Adrenal gland (tissue), 12 donors: Measurements from ENCODE around the gene TMEM135. TPM values are rescaled to one million over a fixed set of nuclear protein-coding genes. Genes with fewer than 3 reads are reported as not detected.
"Not testable (repeated sequence)": the region's sequence is repeated elsewhere in the genome, so short reads cannot be mapped to it uniquely, and the experiment has no call there.

Experiments
- DNase-seq, 7 donors: peaks; one replicate each; pipeline ENCODE4 v3.0.0-alpha.2; 2019 to 2020
- H3K27ac ChIP-seq, 5 donors: fragments of 200-600 bp; sonication (generic) in 4 of 5; 1 replicate in 3 of 5; 2 replicates in 2 of 5; pipeline versions ENCODE4 v1.5.1 to v1.8.0; 2016 to 2020; ENCODE audit warnings: mild to moderate bottlenecking in 1 of 5
- H3K27me3 ChIP-seq: fragments of 200-600 bp; 2 replicates; pipeline ENCODE4 v1.8.0; 2021
- H3K36me3 ChIP-seq, 2 donors: fragments of 200-600 bp; replicated peaks in 1 of 2; 1 replicate in 1 of 2; 2 replicates in 1 of 2; pipeline versions ENCODE4 v1.5.1 to v1.8.0; 2018 to 2022
- H3K4me1 ChIP-seq, 2 donors: fragments of 200-600 bp; replicated peaks in 1 of 2; 1 replicate in 1 of 2; 2 replicates in 1 of 2; pipeline versions ENCODE4 v1.5.1 to v1.8.0; 2018 to 2021
- H3K4me3 ChIP-seq, 4 donors: fragments of 200-600 bp; sonication (generic) in 3 of 4; one replicate each; pipeline ENCODE4 v1.5.1; 2016 to 2018
- H3K9me3 ChIP-seq, 3 donors: fragments of 200-600 bp; sonication (generic) in 1 of 3; replicated peaks in 1 of 3; 1 replicate in 2 of 3; 2 replicates in 1 of 3; pipeline versions ENCODE4 v1.5.1 to v1.8.0; 2016 to 2021
- CTCF ChIP-seq, 6 experiments: fragments of 450-650 bp in 4 of 6; fragments of 200-600 bp in 2 of 6; sonication (generic) in 1 of 6; IDR thresholded peaks; 1 replicate in 5 of 6; 2 replicates in 1 of 6; pipeline versions ENCODE4 v1.5.1 to v1.8.0; 2016 to 2021; ENCODE audit warnings: antibody characterized with exemption in 6 of 6, mild to moderate bottlenecking in 2 of 6, moderate library complexity in 1 of 6
- POLR2A ChIP-seq, 2 donors: fragments of 450-650 bp; IDR thresholded peaks; one replicate each; pipeline ENCODE4 v1.6.1; 2017; ENCODE audit warnings: antibody characterized with exemption in 2 of 2, mild to moderate bottlenecking in 2 of 2, moderate library complexity in 1 of 2
- WGBS, 4 donors: extraction: QIAGEN DNeasy Blood & Tissue Kit in 2 of 4; methylation state at CpG; one replicate each; pipeline versions ENCODE4 v1.1.5 to v1.1.7; 2013 to 2017; 5-methylcytosine and 5-hydroxymethylcytosine counted together
- intact Hi-C, 2 donors: fragments of 100-400 bp; cut with DNase I; formaldehyde crosslinking; loops; one replicate each; pipeline versions ENCODE4 v1.14.1 to v1.15.0; 2022 to 2023
- polyA plus RNA-seq, 3 donors: library from polyadenylated mRNA; stranded (reverse); fragments of 200-250 nt in 2 of 3; fragments of 350-450 nt in 1 of 3; fragmentation: Illumina TruSeq in 1 of 3; extraction: RNeasy Lipid Tissue Mini Kit (QIAGEN cat#74804) in 1 of 3; gene quantifications; one replicate each; pipeline ENCODE4 v1.2.3, GENCODE V29; 2013 to 2014
- total RNA-seq, 9 donors: library from RNA; depleted of rRNA in 4 of 9; stranded (reverse); fragments of >200 nt in 4 of 9; fragments of 120-200 nt in 1 of 9; fragmentation: NEBNext Ultra II Directional in 1 of 9; extraction: Animal tissue kit (Norgen Biotek cat#: 25700) in 1 of 9; gene quantifications; one replicate each; pipeline versions ENCODE4 v1.1.0 to v1.2.4, GENCODE V29; 2013 to 2023
- donor health status: healthy with polysubstance abuse.
- donor health status: Bipolar disorder and iron deficiency.
- donor health status: DM: yes; HTN: yes; CAD: no.
- donor health status: DM: no; HTN: no; CAD: no.
- donor health status: DM: no; HTN: no; CAD: no.
- donor health status: DM: yes; HTN: yes; CAD: no.

Gene TMEM135
- total and polyA plus RNA-seq, 12 donors: 8.2 to 101 (median 44.5) TPM

DNA sequence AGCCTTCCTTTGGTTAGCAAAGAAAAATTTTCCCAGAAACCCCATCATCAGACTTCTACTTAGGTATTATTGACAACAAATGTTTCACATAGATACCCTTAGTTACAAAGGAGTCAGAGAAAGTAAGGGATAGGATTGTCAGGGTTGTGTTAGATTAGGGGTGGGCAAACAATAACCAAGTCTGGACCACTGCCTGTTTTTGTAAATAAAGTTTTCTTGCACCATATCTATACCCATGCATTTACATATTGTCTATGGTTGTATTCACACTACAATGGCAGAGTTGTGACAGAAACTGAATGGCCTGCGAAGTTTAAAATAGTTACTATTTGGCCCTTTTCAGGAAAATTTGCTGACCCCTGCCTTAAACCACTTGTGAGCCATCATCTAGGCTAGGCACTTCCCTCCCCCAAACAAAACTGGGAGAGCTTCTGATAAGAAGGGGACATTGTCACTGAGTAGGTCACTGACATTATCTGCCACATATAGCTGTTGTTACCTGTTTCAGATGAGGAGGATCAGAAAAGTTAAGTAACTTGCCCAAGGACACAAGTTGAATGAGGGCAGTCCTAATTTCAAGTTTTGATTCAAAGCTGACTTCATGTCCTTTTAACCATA, 40.7 kb upstream of the TMEM135 start:
- 95 to 100% (median 98%) methylated on average over 1 of the region's 1 CpG for WGBS, 4 donors
- TF ChIP-seq CTCF (IDR thresholded peaks at IDR 0.05) (no peak), POLR2A (IDR thresholded peaks at IDR 0.05) (no peak)
- H3K4me1 ChIP-seq: no peaks in the 10 kb centered on the region
- H3K36me3 ChIP-seq: no peaks in the 10 kb centered on the region
- H3K9me3 ChIP-seq: no peaks in the 10 kb centered on the region
- intact Hi-C loops: loop anchor here in 1 of 2 donors (5.0 kb wide), 1 partner anchor 280 kb away; no protein-coding TSS in a partner anchor
- H3K27me3 ChIP-seq: no peaks in the 10 kb centered on the region
- no peak overlapping the region for H3K27ac ChIP-seq
- DNase-seq: no peak
- H3K4me3 ChIP-seq: no peak overlapping the region

DNA sequence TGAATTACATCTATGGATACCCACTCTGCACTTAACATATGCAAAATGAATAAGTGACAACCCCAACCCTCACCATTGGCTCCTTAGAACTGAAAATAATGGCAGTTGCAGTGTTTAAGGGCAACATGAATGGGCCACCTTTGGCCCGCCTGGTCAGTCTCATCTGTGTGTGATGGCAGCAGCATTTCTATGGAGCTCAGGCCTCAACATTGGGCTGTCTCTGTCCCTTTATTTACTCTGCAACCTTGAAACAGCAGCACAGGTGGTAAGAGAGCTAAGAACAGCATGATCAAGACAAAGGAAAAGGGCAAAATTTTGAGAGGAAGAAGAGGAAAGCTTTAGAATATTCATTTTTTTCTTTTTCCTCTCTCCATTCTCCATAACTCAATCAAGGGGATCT, 38.3 kb upstream of the TMEM135 start:
- Histone ChIP-seq H3K36me3 (no peaks in the 10 kb centered on the region), H3K9me3 (no peaks in the 10 kb centered on the region), H3K4me1 (no peaks in the 10 kb centered on the region), H3K4me3 (no peak overlapping the region), H3K27ac (no peak overlapping the region), H3K27me3 (no peaks in the 10 kb centered on the region)
- TF ChIP-seq POLR2A (IDR thresholded peaks at IDR 0.05): no peak
- TF ChIP-seq CTCF (IDR thresholded peaks at IDR 0.05): no peak
- DNase-seq: no peak
- 95 to 100% (median 99%) methylated on average over 1 of the region's 1 CpG for WGBS, 4 donors
- intact Hi-C loops: loop anchor here in 1 of 2 donors (5.0 kb wide), 1 partner anchor 278 kb away; no protein-coding TSS in a partner anchor

- TF ChIP-seq POLR2A (IDR thresholded peaks at IDR 0.05) (no peak), CTCF (IDR thresholded peaks at IDR 0.05) (no peak)
- intact Hi-C loops: loop anchor here in 1 of 2 donors (5.0 kb wide), 1 partner anchor 277 kb away; no protein-coding TSS in a partner anchor
- Histone ChIP-seq H3K27ac (no peak overlapping the region), H3K27me3 (no peaks in the 10 kb centered on the region), H3K9me3 (no peaks in the 10 kb centered on the region), H3K4me3 (no peak overlapping the region), H3K36me3 (no peaks in the 10 kb centered on the region), H3K4me1 (no peaks in the 10 kb centered on the region)
- WGBS, 4 donors: 63 to 72% (median 65%) methylated on average over 5 of the region's 5 CpGs
- DNase-seq: peak in 5 of 7 donors; percentile 23 to 58 (median 44)
Measured at GRCh38 chr11:86999859-87000753, 37.6 kb upstream of the TMEM135 start.

DNA sequence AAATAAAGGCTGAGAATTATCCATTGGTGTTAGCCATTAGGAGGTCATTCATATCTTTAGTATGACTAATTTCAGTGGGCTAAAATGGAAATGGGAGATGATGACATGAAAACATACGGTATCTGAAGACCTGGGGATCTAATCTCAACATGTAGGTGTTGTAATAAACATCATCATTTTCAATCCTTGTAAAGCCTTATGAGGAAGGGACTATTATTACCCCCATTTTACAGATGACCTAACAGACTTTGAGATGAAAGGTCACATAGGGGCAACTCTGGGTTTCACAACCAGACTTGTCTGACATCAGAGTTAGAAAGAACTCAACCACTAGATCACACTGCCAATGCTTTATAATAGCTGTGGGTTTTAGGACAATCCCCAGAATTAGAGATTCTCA, 34.8 kb upstream of the TMEM135 start:
- DNase-seq: no peak
- no peaks in the 10 kb centered on the region for H3K9me3 ChIP-seq
- no peak overlapping the region for H3K4me3 ChIP-seq
- 78 to 100% (median 94%) methylated on average over 1 of the region's 1 CpG for WGBS, 4 donors
- intact Hi-C loops: no loop called here
- no peak for TF ChIP-seq CTCF (IDR thresholded peaks at IDR 0.05)
- no peak for TF ChIP-seq POLR2A (IDR thresholded peaks at IDR 0.05)
- H3K27ac ChIP-seq: no peak overlapping the region
- no peaks in the 10 kb centered on the region for H3K27me3 ChIP-seq
- no peaks in the 10 kb centered on the region for H3K36me3 ChIP-seq
- no peaks in the 10 kb centered on the region for H3K4me1 ChIP-seq

DNA sequence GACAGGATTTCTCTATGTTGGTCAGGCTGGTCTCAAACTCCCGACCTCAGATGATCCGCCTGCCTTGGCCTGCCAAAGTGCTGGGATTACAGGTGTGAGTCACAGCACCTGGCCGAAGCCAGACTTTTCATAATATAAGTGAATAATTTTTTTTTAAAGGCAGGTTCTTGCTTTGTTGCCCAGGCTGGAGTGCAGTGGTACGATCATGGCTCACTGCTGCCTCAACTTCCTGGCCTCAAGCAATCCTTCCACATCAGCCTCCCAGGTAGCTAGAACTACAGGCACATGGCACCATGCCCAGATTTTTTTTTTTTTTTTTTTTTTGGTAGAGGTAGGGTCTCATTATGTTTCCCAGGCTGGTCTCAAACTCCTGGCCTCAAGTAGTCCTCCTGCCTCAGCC, 33.5 kb upstream of the TMEM135 start:
- 91 to 96% (median 92%) methylated on average over 4 of the region's 4 CpGs for WGBS, 4 donors

More for the DNA sequence above, 33.5 kb upstream of the TMEM135 start:
- H3K9me3 ChIP-seq, DNase-seq, H3K27me3 ChIP-seq, H3K4me3 ChIP-seq, H3K4me1 ChIP-seq, H3K36me3 ChIP-seq, H3K27ac ChIP-seq, intact Hi-C loops: not testable (repeated sequence)
